Endothelial cell of hepatic sinusoid (primary cell): Measurements from ENCODE around the gene OLA1.

Source experiments
- in situ Hi-C: cut with HindIII; loops from 2 replicates; pipeline ENCODE4 v1.10.0; 2017; ENCODE audit warnings: low sequenced_read_pairs

OLA1 gene

GRCh38 chr2:174072069-174072468 lies 176.3 kb downstream of the OLA1 start:
- in situ Hi-C loops: no loop called here

- in situ Hi-C loops: no loop called here
Measured at GRCh38 chr2:174071321-174071720, 177.0 kb downstream of the OLA1 start.

GRCh38 chr2:174070281-174070680 lies 178.1 kb downstream of the OLA1 start:
- in situ Hi-C loops: no loop called here

DNA sequence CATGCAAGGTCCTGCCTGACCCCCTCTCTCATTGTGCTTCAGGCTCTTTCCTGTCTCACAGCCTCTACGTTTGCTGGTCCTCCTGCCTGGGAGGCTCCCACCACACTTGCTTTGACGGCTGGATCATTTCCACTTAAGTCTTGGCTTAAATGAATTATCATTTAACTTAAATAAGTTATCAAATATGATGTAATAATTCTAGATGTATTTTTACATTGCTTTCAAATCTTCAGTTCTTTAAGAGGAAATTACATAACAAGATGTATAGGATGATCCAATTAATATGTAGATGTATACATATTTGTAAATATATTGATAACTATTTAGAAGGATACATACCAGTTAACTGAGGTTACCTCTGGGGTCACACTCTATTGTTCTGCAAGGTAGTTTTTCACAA lies 180.5 kb downstream of the OLA1 start:
- in situ Hi-C loops: no loop called here

DNA sequence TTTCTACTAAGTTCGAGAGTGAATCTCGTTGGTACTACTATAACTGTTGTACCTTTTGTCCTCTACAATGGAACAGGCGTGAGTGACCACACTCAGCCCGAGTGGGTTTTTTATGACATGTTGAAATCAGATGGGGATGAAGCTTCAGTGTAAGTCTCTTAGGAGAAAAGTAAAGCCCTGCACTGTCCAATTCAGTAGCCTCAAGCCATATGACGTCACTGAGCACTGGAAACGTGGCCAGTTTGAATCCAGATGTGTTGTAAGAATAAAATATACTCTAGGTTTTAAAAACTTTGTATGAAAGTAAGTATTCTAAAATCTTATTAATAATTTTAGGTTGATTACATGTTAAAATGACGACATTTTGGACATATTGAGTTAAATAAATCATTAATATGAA lies 181.5 kb downstream of the OLA1 start:
- in situ Hi-C loops: no loop called here

GRCh38 chr2:174063492-174064092 lies 184.7 kb downstream of the OLA1 start:
- in situ Hi-C loops: no loop called here

GRCh38 chr2:174062934-174063333 lies 185.4 kb downstream of the OLA1 start:
- in situ Hi-C loops: no loop called here

DNA sequence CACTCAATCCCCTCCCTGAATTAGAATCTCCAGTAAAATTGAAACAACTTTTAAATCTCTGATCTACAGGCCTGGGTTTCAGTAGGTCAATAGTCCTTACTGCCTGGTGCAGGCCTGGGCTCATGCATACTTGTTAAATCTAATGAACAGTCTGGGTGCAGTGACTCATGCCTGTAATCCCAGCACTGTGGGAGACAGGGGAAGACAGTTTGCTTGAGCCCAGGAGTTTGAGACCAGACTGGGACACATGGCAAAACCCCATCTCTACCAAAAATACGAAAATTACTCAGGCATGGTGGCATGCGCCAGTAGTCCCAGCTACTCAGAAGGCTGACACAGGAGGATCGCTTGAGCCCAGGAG lies 188.5 kb downstream of the OLA1 start:
- in situ Hi-C loops: no loop called here

- in situ Hi-C loops: no loop called here
Measured at GRCh38 chr2:174059178-174059883, 189.0 kb downstream of the OLA1 start.

GRCh38 chr2:174058456-174058855 lies 189.9 kb downstream of the OLA1 start:
- in situ Hi-C loops: no loop called here

GRCh38 chr2:174058026-174058425 lies 190.3 kb downstream of the OLA1 start:
- in situ Hi-C loops: no loop called here

GRCh38 chr2:174054926-174055325 lies 193.4 kb downstream of the OLA1 start:
- in situ Hi-C loops: no loop called here

DNA sequence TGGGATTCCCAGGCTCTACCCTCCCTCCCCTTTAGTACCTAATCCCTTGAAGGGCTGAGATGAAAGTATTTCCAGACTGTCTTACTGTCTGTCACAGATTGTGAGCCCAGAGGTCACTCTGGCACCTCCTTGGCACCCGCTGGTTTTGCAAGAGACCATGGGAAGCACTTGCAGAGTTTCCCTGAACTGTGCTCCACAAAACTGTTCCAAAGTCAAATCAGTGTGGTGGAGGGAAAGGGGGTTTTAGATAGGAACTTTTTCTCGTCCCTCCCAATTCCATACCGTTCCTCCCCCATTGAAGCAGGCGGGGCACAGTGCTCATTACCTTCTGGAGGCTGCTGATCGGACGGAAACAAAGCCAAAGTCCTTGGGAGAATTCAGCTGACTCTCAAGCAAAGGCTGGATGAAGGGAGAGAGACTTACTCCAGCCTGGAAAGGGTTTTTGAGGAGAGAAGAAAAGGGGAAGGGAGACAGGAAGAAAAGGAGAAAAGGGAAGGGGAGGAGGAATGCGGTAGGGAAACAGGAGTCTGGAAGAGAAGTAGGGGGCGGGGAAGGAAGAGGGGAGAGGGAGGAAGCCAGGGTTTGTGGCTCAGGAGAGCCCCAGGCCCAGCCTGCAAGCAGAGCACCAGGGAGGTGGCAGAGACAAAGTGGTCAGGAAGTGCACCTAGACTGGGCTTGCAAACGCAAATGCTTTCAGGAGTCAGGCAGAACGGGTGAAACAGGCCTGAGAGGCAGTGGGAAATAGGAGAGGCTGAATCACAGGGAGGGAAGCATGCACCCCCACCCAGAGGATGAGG lies 194.8 kb downstream of the OLA1 start:
- in situ Hi-C loops: no loop called here

- in situ Hi-C loops: no loop called here
Measured at GRCh38 chr2:174052584-174052976, 195.8 kb downstream of the OLA1 start.

DNA sequence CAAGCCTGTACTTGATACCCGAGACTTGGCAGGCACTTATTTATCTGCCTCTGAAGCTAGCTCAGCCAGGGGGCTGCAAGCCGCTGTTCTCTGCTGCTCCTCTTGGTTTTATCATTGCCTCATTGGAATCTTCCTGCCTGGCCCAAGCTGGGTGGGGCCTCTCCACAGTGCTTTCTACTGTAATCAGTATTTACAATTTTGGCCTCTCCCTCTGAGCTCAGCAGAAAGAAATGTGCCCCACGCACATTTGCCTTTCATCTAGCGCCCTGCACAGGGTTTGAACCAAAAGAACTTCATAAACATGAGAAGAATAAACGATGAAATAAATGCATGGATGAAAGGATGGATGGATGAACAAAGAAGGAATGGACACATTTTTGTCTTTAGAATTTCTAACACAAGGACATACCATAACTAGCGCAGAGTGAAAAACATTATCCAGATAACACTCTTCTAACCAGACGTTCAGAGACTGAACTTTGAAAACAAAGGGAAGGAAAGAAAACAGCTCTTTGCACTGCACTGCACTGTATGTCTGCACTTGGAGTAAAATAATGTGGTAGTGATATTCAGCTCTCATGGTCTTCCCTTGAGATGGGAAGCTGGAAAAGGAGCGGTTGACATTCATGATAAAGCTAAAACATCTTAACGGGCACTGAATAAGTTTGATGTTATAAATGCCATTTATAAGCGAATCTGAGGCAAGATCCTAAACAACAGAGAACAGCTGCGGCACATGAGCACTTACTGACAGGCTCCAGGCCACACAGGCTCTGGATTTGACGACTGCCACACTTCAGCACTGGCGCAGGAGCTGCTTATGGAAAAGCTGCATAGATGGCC lies 196.4 kb downstream of the OLA1 start:
- in situ Hi-C loops: no loop called here

DNA sequence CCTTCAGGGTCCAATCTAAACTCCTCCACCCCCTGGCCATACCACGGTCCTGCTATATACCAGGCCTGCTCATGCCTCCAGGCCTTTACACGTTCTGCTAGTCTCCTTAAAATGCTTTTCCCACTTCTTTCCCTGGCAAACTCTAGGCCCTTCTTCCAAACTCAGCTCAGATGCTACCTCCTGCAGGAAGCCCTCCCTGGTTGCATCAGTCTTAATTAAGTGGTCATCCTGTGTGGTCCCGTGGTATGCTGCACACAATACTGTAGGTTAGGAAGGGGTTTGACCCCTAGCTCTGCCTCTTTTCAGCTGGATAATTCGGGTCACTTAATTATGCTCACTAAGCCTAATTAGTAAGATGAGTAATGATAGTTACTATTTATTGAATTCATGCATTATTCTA lies 197.3 kb downstream of the OLA1 start:
- in situ Hi-C loops: no loop called here

GRCh38 chr2:174049895-174050294 lies 198.4 kb downstream of the OLA1 start:
- in situ Hi-C loops: loop anchor here (10.0 to 25.0 kb wide), 2 partner anchors 85 to 463 kb away; no protein-coding TSS in a partner anchor

DNA sequence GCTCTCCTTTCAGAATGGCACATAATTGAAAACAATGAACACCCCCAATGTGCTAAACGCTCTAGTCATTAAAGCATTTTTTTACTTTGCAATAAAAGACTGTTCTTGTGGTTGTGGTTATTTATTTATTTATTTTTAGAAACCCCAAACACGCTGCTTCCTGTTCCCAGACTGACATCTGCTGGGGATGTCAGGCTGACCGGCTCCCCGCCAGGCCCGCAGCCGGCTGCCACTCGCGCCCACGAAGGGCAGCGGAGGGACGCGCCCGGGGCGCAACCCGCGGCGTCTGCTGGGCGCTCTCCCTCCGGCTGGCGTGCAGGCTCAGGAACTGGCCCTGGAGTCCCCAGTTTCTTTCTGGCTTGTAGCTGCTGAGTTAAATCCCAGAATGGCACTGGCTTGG lies 200.1 kb downstream of the OLA1 start:
- in situ Hi-C loops: loop anchor here (10.0 to 25.0 kb wide), 2 partner anchors 87 to 461 kb away; no protein-coding TSS in a partner anchor

- in situ Hi-C loops: loop anchor here (10.0 to 25.0 kb wide), 2 partner anchors 87 to 460 kb away; no protein-coding TSS in a partner anchor
Measured at GRCh38 chr2:174047746-174048145, 200.6 kb downstream of the OLA1 start.

DNA sequence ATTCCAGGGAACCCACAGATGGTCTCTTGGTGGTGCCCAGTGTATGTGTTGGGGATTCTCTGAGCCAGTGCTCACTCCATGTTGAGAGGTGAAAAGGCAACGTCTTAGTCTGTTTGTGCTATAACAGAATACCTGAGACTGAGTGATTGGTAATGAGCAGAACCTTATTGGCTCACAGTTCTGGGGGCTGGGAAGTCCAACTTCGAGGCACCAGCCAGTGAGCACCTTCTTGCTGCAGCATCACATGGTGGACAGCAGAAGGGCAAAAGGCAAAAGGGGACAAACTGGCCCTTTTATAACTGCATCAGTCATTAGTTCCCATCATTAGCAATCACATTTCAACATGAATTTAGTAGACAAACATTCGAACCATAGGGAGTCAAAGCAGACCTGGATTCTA lies 202.2 kb downstream of the OLA1 start:
- in situ Hi-C loops: loop anchor here (10.0 to 25.0 kb wide), 2 partner anchors 89 to 459 kb away; no protein-coding TSS in a partner anchor

DNA sequence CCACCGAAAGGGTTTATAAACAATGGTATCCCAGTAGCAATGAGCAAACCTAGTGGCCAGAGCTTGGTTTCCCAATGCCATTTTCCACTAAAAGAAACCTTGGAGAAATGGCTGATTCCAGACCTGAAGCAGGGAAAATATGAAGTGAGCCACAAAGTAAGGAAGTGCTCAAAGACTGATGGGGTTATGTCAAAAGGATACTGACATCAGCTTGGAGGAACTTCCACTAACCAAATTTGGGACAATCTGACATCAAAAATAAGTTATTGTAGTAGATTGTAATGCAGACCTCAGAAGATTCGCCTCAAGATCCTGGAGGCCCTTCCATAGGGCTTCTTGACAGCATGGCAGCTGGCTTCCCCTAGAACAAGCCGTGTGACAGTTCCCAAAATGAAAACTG lies 203.8 kb downstream of the OLA1 start:
- in situ Hi-C loops: loop anchor here (10.0 to 25.0 kb wide), 2 partner anchors 90 to 457 kb away; no protein-coding TSS in a partner anchor
